ENCODE measurements around the gene STAT3.

GRCh38 chr17:42399948-42400843, 12.0 kb upstream of the STAT3 start:
- TF ChIP-seq CTCF (IDR thresholded peaks at IDR 0.05): no peak
- TF ChIP-seq POLR2A (IDR thresholded peaks at IDR 0.05): no peak
